GM19463 (cell line): ENCODE measurements around the gene MICU1.
"Not testable (repeated sequence)": the region's sequence is repeated elsewhere in the genome, so short reads cannot be mapped to it uniquely, and the experiment has no call there.

Experiments
- ATAC-seq: cut with Tn5 transposase; IDR thresholded peaks from one replicate; pipeline ENCODE4 v1.9.1; 2021; ENCODE audit warnings: mild to moderate bottlenecking, moderate library complexity; ENCODE audit not compliant: unreplicated experiment

MICU1 gene

GRCh38 chr10:72395581-72395980 lies 230.3 kb downstream of the MICU1 start:
- not testable (repeated sequence) for ATAC-seq

- no peak for ATAC-seq
These were observed 233.3 kb downstream of the MICU1 start for GRCh38 chr10:72392571-72392970.

DNA sequence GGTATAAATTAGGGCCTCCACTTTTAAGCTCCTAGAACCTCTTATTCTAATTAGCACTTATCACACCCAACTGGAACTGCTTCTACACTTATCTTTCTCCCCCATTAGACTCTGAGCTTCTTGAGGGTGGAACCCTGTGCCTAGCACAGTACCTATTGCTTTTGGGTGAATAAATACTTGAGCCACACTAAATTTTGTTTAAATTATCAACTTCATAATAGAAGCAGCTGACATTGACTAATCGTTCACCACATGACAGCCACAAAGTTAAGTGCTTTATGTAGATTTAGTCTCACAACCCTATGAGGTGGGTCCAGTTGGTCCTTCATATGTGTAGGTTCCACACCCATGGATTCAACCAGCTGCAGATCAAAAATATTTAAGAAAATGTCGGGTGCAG lies 235.1 kb downstream of the MICU1 start:
- no peak for ATAC-seq

- no peak for ATAC-seq
These were observed 236.2 kb downstream of the MICU1 start for GRCh38 chr10:72389716-72390115.

- ATAC-seq, result no peak
These were observed 236.9 kb downstream of the MICU1 start for GRCh38 chr10:72389014-72389413.

GRCh38 chr10:72388062-72388461 lies 237.8 kb downstream of the MICU1 start:
- ATAC-seq, result no peak

GRCh38 chr10:72386916-72387586 lies 238.8 kb downstream of the MICU1 start:
- no peak for ATAC-seq

- ATAC-seq, result no peak
These were observed 240.2 kb downstream of the MICU1 start for GRCh38 chr10:72385724-72386123.

DNA sequence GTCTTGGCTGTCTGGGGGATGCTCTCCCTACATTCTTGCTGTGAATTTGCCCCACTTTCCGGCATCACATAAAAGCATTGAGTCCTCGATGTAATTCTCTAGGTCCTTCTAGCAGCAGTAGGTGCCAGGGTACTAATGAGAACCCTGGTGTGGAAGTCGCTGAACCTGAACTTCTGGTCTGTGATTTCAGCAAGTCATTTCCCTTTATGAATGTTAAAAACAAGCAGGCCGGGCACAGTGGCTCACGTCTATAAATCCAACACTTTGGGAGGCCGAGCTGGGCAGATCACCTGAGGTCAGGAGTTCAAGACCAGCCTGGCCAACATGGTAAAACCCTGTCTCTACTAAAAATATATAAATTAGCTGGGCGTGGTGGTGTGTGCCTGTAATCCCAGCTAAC lies 240.9 kb downstream of the MICU1 start:
- ATAC-seq, result not testable (repeated sequence)

GRCh38 chr10:72379776-72380175 lies 246.1 kb downstream of the MICU1 start:
- no peak for ATAC-seq

DNA sequence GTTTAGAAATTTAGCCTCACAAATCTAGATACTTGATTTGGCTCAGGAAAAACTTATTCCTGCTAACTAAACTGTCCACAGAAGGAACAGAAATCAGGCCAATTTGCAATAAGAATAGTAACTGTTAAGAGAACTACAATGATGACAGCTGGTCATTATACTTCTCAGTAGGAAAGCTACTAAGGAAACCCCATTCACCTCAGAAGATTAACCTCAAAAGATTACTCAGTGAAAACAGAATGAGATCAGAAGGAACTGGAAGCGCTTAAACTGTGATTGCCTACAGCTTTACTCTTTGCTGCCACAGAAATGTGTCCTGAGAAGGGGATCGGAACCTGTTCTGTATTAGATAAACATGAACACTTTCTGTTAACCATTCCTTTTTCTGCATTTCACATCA lies 246.8 kb downstream of the MICU1 start:
- no peak for ATAC-seq

DNA sequence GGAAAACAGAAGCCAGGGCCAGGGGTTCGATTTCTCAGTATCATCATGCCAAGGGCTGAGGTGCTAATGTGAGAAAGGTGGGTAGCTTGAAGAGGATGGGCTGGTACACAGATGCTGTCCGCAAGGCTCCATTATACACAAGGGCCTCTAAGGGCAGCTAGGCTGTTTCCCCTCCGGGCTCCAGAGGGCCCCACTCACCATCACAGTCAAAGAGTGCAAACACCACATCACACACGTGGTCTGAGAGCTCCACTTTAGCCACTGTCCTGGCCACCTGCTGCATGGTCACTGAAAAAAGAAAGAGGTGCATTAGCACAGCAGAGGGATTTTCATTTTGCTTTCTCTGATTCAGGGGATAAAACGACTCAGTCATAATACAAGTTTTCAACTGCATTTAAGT lies 250.3 kb downstream of the MICU1 start:
- no peak for ATAC-seq

- no peak for ATAC-seq
These were observed 250.7 kb downstream of the MICU1 start for GRCh38 chr10:72375173-72375572.

DNA sequence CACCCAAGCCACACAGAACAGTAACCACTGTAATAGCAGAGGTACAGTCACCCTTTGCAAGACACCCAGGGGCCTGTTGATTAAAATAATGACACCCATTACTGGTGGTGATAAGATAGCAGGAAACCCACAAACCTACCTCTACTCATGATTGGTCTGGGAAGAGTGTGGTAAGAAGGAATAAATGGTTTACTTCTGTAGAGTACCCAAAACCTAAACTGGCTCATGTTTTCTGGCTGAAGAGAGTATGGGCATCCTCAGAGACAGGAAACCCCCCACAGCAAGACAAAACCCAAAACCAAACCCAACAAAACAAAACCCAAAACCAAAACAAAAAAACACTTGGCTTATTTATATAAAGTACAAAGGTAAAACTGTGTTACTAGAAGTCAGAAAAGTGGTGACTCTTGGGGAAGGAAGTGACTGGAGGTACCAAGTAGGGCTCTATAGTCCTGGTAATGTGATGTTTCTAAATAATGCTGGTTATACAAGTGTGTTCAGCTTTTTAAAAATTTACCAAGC lies 255.6 kb downstream of the MICU1 start:
- ATAC-seq, result no peak

- ATAC-seq, result no peak
These were observed 258.4 kb downstream of the MICU1 start for GRCh38 chr10:72367301-72367960.

DNA sequence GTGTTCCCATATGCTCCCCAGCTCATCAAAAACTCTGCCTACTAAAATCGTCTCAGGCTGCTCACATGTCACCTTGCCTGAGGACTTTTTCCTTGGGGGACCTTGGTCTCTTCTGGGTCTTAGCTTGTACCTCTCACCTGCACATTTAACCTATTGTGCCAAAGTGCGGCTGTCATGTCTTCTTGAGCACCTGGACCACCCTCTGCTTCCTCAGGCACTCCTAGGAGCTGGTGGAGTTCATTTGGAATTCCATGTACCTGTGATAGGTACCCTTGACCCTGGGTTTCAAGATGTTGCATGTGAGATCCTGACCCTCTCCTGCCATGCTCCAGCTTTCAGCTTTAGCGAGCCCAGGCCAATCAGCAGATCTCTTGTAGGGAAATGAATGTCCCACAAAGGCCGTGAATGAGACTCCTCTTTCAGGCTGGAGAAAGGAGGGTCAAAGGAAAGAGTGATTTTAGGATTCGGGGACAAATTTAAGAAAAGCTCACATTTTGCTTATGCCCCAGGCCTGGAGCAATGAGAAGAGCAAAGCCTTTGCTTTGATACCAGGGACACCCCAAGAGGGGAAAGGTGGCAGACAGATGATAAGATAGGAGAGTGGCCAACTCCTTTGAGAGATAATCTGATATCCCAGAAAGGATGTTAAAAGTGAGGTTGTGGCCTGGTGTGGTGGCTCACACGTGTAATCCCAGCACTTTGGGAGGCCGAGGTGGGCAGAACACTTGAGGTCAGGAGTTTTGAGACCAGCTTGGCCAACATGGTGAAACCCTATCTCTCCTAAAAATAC lies 260.6 kb downstream of the MICU1 start:
- no peak for ATAC-seq

- peak; percentile 93 for ATAC-seq
These were observed 261.6 kb downstream of the MICU1 start for GRCh38 chr10:72364239-72364777.

GRCh38 chr10:72356987-72357386 lies 268.9 kb downstream of the MICU1 start:
- ATAC-seq, result no peak

GRCh38 chr10:72356115-72356514 lies 269.8 kb downstream of the MICU1 start:
- ATAC-seq, result no peak

GRCh38 chr10:72355214-72355555 lies 270.7 kb downstream of the MICU1 start:
- peak; percentile 11 for ATAC-seq
